K562 treated with DMSO at 1 percent for 24 hours (cell line): ENCODE results near the gene KY. TPM values are rescaled to one million over a fixed set of nuclear protein-coding genes. Genes with fewer than 3 reads are reported as not detected.

Source experiments
- total RNA-seq: library from RNA; unstranded; fragments of 300-600 nt; gene quantifications from 2 replicates; pipeline ENCODE4 v1.2.3, GENCODE V29; 2022; ENCODE audit warnings: low read depth; ENCODE audit not compliant: insufficient read depth

Gene KY
- total RNA-seq: not detected in 2 replicates

GRCh38 chr3:134650431-134651346, at the start of gene KY:
Gene KY, minus strand, starts transcription at chr3:134651022. Its CDS starts 62 bp downstream, at chr3:134650960.

Other genes with a start within 250 kb of the KY start
- gene ANAPC13, start 165.0 kb downstream of the KY start, total RNA-seq: 29.1 and 38.3 TPM in 2 replicates
- gene CEP63, start 165.0 kb downstream of the KY start, total RNA-seq: 9.4 and 21.8 TPM in 2 replicates
- not detected in 2 replicates for gene EPHB1, start 144.2 kb upstream of the KY start, total RNA-seq